Kidney (tissue), 14 donors: ENCODE measurements around the gene MAG. TPM values are rescaled to one million over a fixed set of nuclear protein-coding genes. Genes with fewer than 3 reads are reported as not detected.

Experiments used
- DNase-seq, 5 donors: peaks; one replicate each; pipeline ENCODE4 v3.0.0-alpha.2; 2013 to 2020
- FAIRE-seq: peaks from 2 replicates; lab custom pipeline; 2012; peaks lifted over from hg19 to GRCh38; lab: Jason Lieb, UNC
- H3K27ac ChIP-seq, 2 donors: one replicate each; pipeline ENCODE4 v1.7.0; 2013; ENCODE audit warnings: low read depth in 2 of 2, low read length in 2 of 2, inconsistent platforms in 1 of 2
- H3K27me3 ChIP-seq: one replicate; pipeline ENCODE4 v1.7.1; 2013; ENCODE audit warnings: low read length, inconsistent platforms; ENCODE audit not compliant: control insufficient read depth, insufficient read depth
- H3K36me3 ChIP-seq, 3 donors: one replicate each; pipeline versions ENCODE4 v1.7.0 to v1.7.1; 2013; ENCODE audit warnings: low read length in 3 of 3, control low read depth in 1 of 3, inconsistent platforms in 1 of 3; ENCODE audit not compliant: insufficient read depth in 3 of 3, control insufficient read depth in 2 of 3
- H3K4me1 ChIP-seq, 3 donors: one replicate each; pipeline versions ENCODE4 v1.7.0 to v1.7.1; 2013; ENCODE audit warnings: low read length in 3 of 3, inconsistent platforms in 1 of 3, low read depth in 1 of 3; ENCODE audit not compliant: control insufficient read depth in 2 of 3, insufficient read depth in 2 of 3
- H3K4me3 ChIP-seq, 3 donors: one replicate each; pipeline versions ENCODE4 v1.7.0 to v1.8.1; 2013; ENCODE audit warnings: low read length in 3 of 3, control low read depth in 1 of 3, inconsistent platforms in 1 of 3
- H3K9ac ChIP-seq, 3 donors: one replicate each; pipeline versions ENCODE4 v1.7.0 to v1.7.1; 2013; ENCODE audit warnings: low read length in 3 of 3, control low read depth in 1 of 3, inconsistent platforms in 1 of 3
- H3K9me3 ChIP-seq, 3 donors: one replicate each; pipeline versions ENCODE4 v1.7.0 to v1.7.1; 2013; ENCODE audit warnings: low read length in 3 of 3, control low read depth in 1 of 3, inconsistent platforms in 1 of 3; ENCODE audit not compliant: control insufficient read depth in 2 of 3, insufficient read depth in 1 of 3
- CTCF ChIP-seq: IDR thresholded peaks from 3 replicates; pipeline ENCODE4 v1.5.1; 2012; ENCODE audit warnings: mild to moderate bottlenecking, moderate library complexity, borderline replicate concordance; ENCODE audit not compliant: insufficient read depth; ENCODE audit errors: extremely low read depth
- intact Hi-C: fragments of 100-400 bp; cut with DNase I; formaldehyde crosslinking; loops from one replicate; pipeline ENCODE4 v1.11.1; 2022
- polyA plus RNA-seq: library from polyadenylated mRNA; stranded (reverse); fragments of 350-450 nt; fragmentation: Illumina TruSeq; extraction: RNeasy Lipid Tissue Mini Kit (QIAGEN cat#74804); gene quantifications from one replicate; pipeline ENCODE4 v1.2.3, GENCODE V29; 2014; ENCODE audit warnings: low read depth, low replicate concordance; ENCODE audit not compliant: insufficient read depth
- total RNA-seq: library from RNA; stranded (reverse); fragmentation: NEBNext Ultra II Directional; extraction: Animal tissue kit (Norgen Biotek cat#: 25700); gene quantifications from one replicate; pipeline ENCODE4 v1.2.1, GENCODE V29; 2021
- donor health status: control.
- donor health status: control.
- donor health status: control.
- donor health status: control.
- donor health status: control.
- donor health status: DM: yes; HTN: yes; CAD: no.
- donor health status: Normal renal cell carcinoma (clear cell type).

Gene MAG
- total and polyA plus RNA-seq, 2 donors from 2014 or later, result 0.41 to 1.1 TPM

- no peak for FAIRE-seq
- no peaks in the 10 kb centered on the region for H3K4me1 ChIP-seq
- TF ChIP-seq CTCF, result no peak
- H3K27me3 ChIP-seq, result no peaks in the 10 kb centered on the region
- H3K9me3 ChIP-seq, result no peaks in the 10 kb centered on the region
- no peak overlapping the region for H3K27ac ChIP-seq
- peak in 1 of 5 donors; percentile 45 for DNase-seq
- no peak overlapping the region for H3K9ac ChIP-seq
- no peak overlapping the region for H3K4me3 ChIP-seq
- H3K36me3 ChIP-seq, result no peaks in the 10 kb centered on the region
- intact Hi-C loops, result no loop called here
Observed at GRCh38 chr19:35291259-35291658, 702 bp upstream of the MAG start.

- Histone ChIP-seq H3K27ac (no peak overlapping the region), H3K27me3 (no peaks in the 10 kb centered on the region), H3K4me1 (no peaks in the 10 kb centered on the region), H3K9me3 (no peaks in the 10 kb centered on the region), H3K9ac (no peak overlapping the region), H3K36me3 (no peaks in the 10 kb centered on the region), H3K4me3 (no peak overlapping the region)
- no peak for TF ChIP-seq CTCF
- peak in 1 of 5 donors; percentile 40 for DNase-seq
- intact Hi-C loops, result no loop called here
- FAIRE-seq, result no peak
Observed at GRCh38 chr19:35292421-35293362, 731 bp downstream of the MAG start.

GRCh38 chr19:35293363-35293739 lies 1.4 kb downstream of the MAG start:
- Histone ChIP-seq H3K27me3 (no peaks in the 10 kb centered on the region), H3K9me3 (peaks cover 0 to 2% (median 0%) of the 10 kb centered on the region in 3 donors), H3K4me1 (no peaks in the 10 kb centered on the region), H3K27ac (no peak overlapping the region), H3K4me3 (no peak overlapping the region), H3K9ac (no peak overlapping the region), H3K36me3 (no peaks in the 10 kb centered on the region)
- no peak for TF ChIP-seq CTCF
- FAIRE-seq (no peak), DNase-seq (no peak)
- intact Hi-C loops, result no loop called here
